PC-3 (cell line): ENCODE data around the gene TPCN2. TPM values are rescaled to one million over a fixed set of nuclear protein-coding genes. Genes with fewer than 3 reads are reported as not detected.

Experiments
- ATAC-seq: fragments of 200-7000 bp; cut with Tn5 transposase; 2 replicates; pipeline ENCODE4 v1.9.1; 2020; ENCODE audit warnings: mild to moderate bottlenecking, moderate library complexity
- BruUV-seq: library from RNA; stranded (reverse); fragments of 400-500 nt; replicated peaks from 2 replicates; lab custom pipeline; 2021; lab: Mats Ljungman, UMichigan
- CTCF ChIA-PET: fragments of 300-600 bp; sonication (Branson Sonifier 250); formaldehyde crosslinking; loops from one replicate; lab custom pipeline; 2022; ENCODE audit warnings: antibody characterized with exemption; lab: Charles Lee
- POLR2A ChIA-PET: fragments of 300-600 bp; sonication (Branson Sonifier 250); formaldehyde crosslinking; loops from one replicate; lab custom pipeline; 2022; ENCODE audit warnings: antibody characterized with exemption; ENCODE audit not compliant: unreplicated experiment; lab: Charles Lee
- DNase-seq: peaks from one replicate; pipeline ENCODE4 v3.0.0-alpha.2; 2015
- H2AFZ ChIP-seq: fragments of 300-600 bp; sonication (generic); 2 replicates; pipeline ENCODE4 v1.6.0; 2016; ENCODE audit warnings: antibody characterized with exemption, low read length
- H3F3A ChIP-seq: fragments of 300-600 bp; sonication (generic); one replicate; pipeline ENCODE4 v1.6.0; 2017; ENCODE audit warnings: antibody characterized with exemption, low read length, control low read depth, mild to moderate bottlenecking; ENCODE audit not compliant: unreplicated experiment
- H3K27ac ChIP-seq: fragments of 300-600 bp; sonication (generic); 2 replicates; pipeline ENCODE4 v1.5.1; 2016; ENCODE audit warnings: mild to moderate bottlenecking, low read length
- H3K27me3 ChIP-seq: fragments of 300-600 bp; sonication (generic); 2 replicates; pipeline ENCODE4 v1.6.1; 2016; ENCODE audit warnings: low read length, mixed read lengths
- H3K36me3 ChIP-seq: fragments of 300-600 bp; sonication (generic); 2 replicates; pipeline ENCODE4 v1.6.1; 2016; ENCODE audit warnings: low read depth, mixed run types, low read length, mixed read lengths
- H3K4me1 ChIP-seq: fragments of 300-600 bp; sonication (generic); 2 replicates; pipeline ENCODE4 v1.5.1; 2016; ENCODE audit warnings: low read length; ENCODE audit not compliant: insufficient read depth
- H3K4me2 ChIP-seq: fragments of 300-600 bp; sonication (generic); 2 replicates; pipeline ENCODE4 v1.6.0; 2016; ENCODE audit warnings: low read length
- H3K4me3 ChIP-seq: fragments of 300-600 bp; sonication (generic); 2 replicates; pipeline ENCODE4 v1.5.1; 2016; ENCODE audit warnings: mild to moderate bottlenecking, low read length, mixed read lengths
- H3K79me2 ChIP-seq: fragments of 300-600 bp; sonication (generic); 2 replicates; pipeline ENCODE4 v1.6.1; 2017; ENCODE audit warnings: low read length, mixed read lengths
- H3K9ac ChIP-seq: fragments of 300-600 bp; sonication (generic); 2 replicates; pipeline ENCODE4 v1.6.0; 2016; ENCODE audit warnings: mild to moderate bottlenecking, low read length
- H3K9me2 ChIP-seq: fragments of 300-600 bp; sonication (generic); replicated peaks from 2 replicates; pipeline ENCODE4 v1.6.1; 2016; ENCODE audit warnings: mixed run types, low read length, mixed read lengths
- H3K9me3 ChIP-seq: fragments of 300-600 bp; sonication (generic); 2 replicates; pipeline ENCODE4 v1.6.1; 2016; ENCODE audit warnings: low read length, mixed read lengths
- H4K20me1 ChIP-seq: fragments of 300-600 bp; sonication (generic); 2 replicates; pipeline ENCODE4 v1.6.1; 2016; ENCODE audit warnings: low read length, mixed read lengths
- EZH2 ChIP-seq: fragments of 300-600 bp; sonication (generic); IDR thresholded peaks from one replicate; pipeline ENCODE4 v1.6.1; 2017; ENCODE audit warnings: antibody characterized with exemption, mild to moderate bottlenecking, low read length; ENCODE audit not compliant: unreplicated experiment
- EZH2phosphoT487 ChIP-seq: fragments of 300-600 bp; sonication (generic); IDR thresholded peaks from 2 replicates; pipeline ENCODE4 v1.6.1; 2018; ENCODE audit warnings: mild to moderate bottlenecking, antibody characterized with exemption, low read length, borderline replicate concordance
- intact Hi-C: fragments of 100-400 bp; cut with micrococcal nuclease; formaldehyde crosslinking; loops from 2 replicates; pipeline ENCODE4 v1.9.0; 2023
- total RNA-seq: library from RNA; depleted of rRNA; stranded (reverse); fragments of >200 nt; gene quantifications from 2 replicates; pipeline ENCODE4 v1.2.3, GENCODE V29; 2014
- TF ChIP-seq, protein P1 (sequence below): fragments of 300-600 bp; sonication (generic); conservative IDR thresholded peaks from 2 replicates; pipeline ENCODE4 v1.5.1; 2017; ENCODE audit warnings: antibody characterized with exemption, low read depth, mild to moderate bottlenecking, low read length

TPCN2 gene
- total RNA-seq, 1 experiment from 2014 or later, result 13.0 TPM

GRCh38 chr11:69113646-69114340, 65.1 kb downstream of the TPCN2 start:
- ATAC-seq, result no peak
- CTCF ChIA-PET, result no interaction called here
- BruUV-seq, result no TSS peak

GRCh38 chr11:69114362-69114761, 65.6 kb downstream of the TPCN2 start:
- Histone ChIP-seq H3K9me3 (no peaks in the 10 kb centered on the region), H3K4me2 (no peak overlapping the region), H2AFZ (no peak overlapping the region), H3K9me2 (no peaks in the 10 kb centered on the region), H3K79me2 (no peaks in the 10 kb centered on the region), H3K4me3 (no peak overlapping the region), H3K27me3 (no peaks in the 10 kb centered on the region), H3K27ac (no peak overlapping the region), H3K36me3 (no peaks in the 10 kb centered on the region), H4K20me1 (no peaks in the 10 kb centered on the region), H3F3A (no peaks in the 10 kb centered on the region), H3K9ac (no peak overlapping the region), H3K4me1 (peaks cover 15% of the 10 kb centered on the region)
- ChIA-PET CTCF (interaction anchor here (1.6 kb wide), 1 partner anchor 17 kb away, joined by 13 read pairs; no protein-coding TSS in a partner anchor), POLR2A (interaction anchor here (0.5 to 0.6 kb wide), 2 partner anchors 205 to 1797 kb away, joined by 3 to 12 read pairs; no protein-coding TSS in a partner anchor)
- BruUV-seq, result no TSS peak
- intact Hi-C loops, result no loop called here
- no peak for TF ChIP-seq EZH2
- TF ChIP-seq, protein P1, sequence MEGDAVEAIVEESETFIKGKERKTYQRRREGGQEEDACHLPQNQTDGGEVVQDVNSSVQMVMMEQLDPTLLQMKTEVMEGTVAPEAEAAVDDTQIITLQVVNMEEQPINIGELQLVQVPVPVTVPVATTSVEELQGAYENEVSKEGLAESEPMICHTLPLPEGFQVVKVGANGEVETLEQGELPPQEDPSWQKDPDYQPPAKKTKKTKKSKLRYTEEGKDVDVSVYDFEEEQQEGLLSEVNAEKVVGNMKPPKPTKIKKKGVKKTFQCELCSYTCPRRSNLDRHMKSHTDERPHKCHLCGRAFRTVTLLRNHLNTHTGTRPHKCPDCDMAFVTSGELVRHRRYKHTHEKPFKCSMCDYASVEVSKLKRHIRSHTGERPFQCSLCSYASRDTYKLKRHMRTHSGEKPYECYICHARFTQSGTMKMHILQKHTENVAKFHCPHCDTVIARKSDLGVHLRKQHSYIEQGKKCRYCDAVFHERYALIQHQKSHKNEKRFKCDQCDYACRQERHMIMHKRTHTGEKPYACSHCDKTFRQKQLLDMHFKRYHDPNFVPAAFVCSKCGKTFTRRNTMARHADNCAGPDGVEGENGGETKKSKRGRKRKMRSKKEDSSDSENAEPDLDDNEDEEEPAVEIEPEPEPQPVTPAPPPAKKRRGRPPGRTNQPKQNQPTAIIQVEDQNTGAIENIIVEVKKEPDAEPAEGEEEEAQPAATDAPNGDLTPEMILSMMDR, result no peak
- no peak for TF ChIP-seq EZH2phosphoT487
- no peak for ATAC-seq
- DNase-seq, result no peak

More at GRCh38 chr11:69113646-69114340, 65.1 kb downstream of the TPCN2 start:
- Histone ChIP-seq H3K79me2 (no peaks in the 10 kb centered on the region), H3K27me3 (no peaks in the 10 kb centered on the region), H3K27ac (no peak overlapping the region), H3K4me3 (no peak overlapping the region), H3K9ac (no peak overlapping the region), H3K4me2 (no peak overlapping the region), H3K9me2 (no peaks in the 10 kb centered on the region), H3K4me1 (peaks cover 15% of the 10 kb centered on the region), H3F3A (no peaks in the 10 kb centered on the region), H3K36me3 (no peaks in the 10 kb centered on the region), H2AFZ (no peak overlapping the region), H4K20me1 (no peaks in the 10 kb centered on the region), H3K9me3 (no peaks in the 10 kb centered on the region)
- DNase-seq, result no peak
- POLR2A ChIA-PET, result interaction anchor here (0.5 kb wide), 1 partner anchor 1796 kb away, joined by 3 read pairs; no protein-coding TSS in a partner anchor
- intact Hi-C loops, result no loop called here
- TF ChIP-seq EZH2phosphoT487 (no peak), EZH2 (no peak)
- TF ChIP-seq, protein P1, result no peak
